ENCODE results near the gene TRIM71.

Gene TRIM71

GRCh38 chr3:32891365-32891764 is 73.6 kb downstream of the TRIM71 start:
- Histone ChIP-seq H3K9ac (ENCODE audit: low read length) (no peak overlapping the region), H4K20me1 (ENCODE audit: insufficient read depth, low read length) (no peaks in the 10 kb centered on the region), H3K79me2 (ENCODE audit: insufficient read depth, low read length) (no peaks in the 10 kb centered on the region), H3K4me1 (ENCODE audit: insufficient read depth, low read length, severe bottlenecking) (no peaks in the 10 kb centered on the region), H3K9me3 (ENCODE audit: low read length) (no peaks in the 10 kb centered on the region), H3F3A (ENCODE audit: insufficient read depth, low read length) (no peaks in the 10 kb centered on the region), H3K4me3 (ENCODE audit: low read depth, low read length, poor library complexity, severe bottlenecking) (no peak overlapping the region), H3K27me3 (ENCODE audit: insufficient read depth, low read length) (peaks cover 7% of the 10 kb centered on the region; the same call in 1 of the 2 replicates), H3K9me2 (ENCODE audit: low read depth, low read length) (no peaks in the 10 kb centered on the region), H3K36me3 (ENCODE audit: insufficient read depth, low read length) (no peaks in the 10 kb centered on the region), H2AFZ (ENCODE audit: low read length) (no peak overlapping the region), H3K27ac (ENCODE audit: low read depth, low read length, poor library complexity, severe bottlenecking) (no peak overlapping the region), H3K4me2 (ENCODE audit: low read length) (no peak overlapping the region)
- no peak for TF ChIP-seq CTCF (IDR thresholded peaks at IDR 0.05; ENCODE audit: low read length)
- TF ChIP-seq EZH2 (IDR thresholded peaks at IDR 0.05; ENCODE audit: borderline replicate concordance, low read length) = no peak

- Histone ChIP-seq H3K79me2 (ENCODE audit: insufficient read depth, low read length) (no peaks in the 10 kb centered on the region), H3K27me3 (ENCODE audit: insufficient read depth, low read length) (peaks cover 7% of the 10 kb centered on the region; the same call in 1 of the 2 replicates), H3F3A (ENCODE audit: insufficient read depth, low read length) (no peaks in the 10 kb centered on the region), H3K27ac (ENCODE audit: low read depth, low read length, poor library complexity, severe bottlenecking) (no peak overlapping the region), H4K20me1 (ENCODE audit: insufficient read depth, low read length) (no peaks in the 10 kb centered on the region), H3K9ac (ENCODE audit: low read length) (no peak overlapping the region), H3K4me3 (ENCODE audit: low read depth, low read length, poor library complexity, severe bottlenecking) (no peak overlapping the region), H3K9me2 (ENCODE audit: low read depth, low read length) (no peaks in the 10 kb centered on the region), H3K9me3 (ENCODE audit: low read length) (no peaks in the 10 kb centered on the region), H3K4me2 (ENCODE audit: low read length) (no peak overlapping the region), H3K4me1 (ENCODE audit: insufficient read depth, low read length, severe bottlenecking) (no peaks in the 10 kb centered on the region), H3K36me3 (ENCODE audit: insufficient read depth, low read length) (no peaks in the 10 kb centered on the region), H2AFZ (ENCODE audit: low read length) (no peak overlapping the region)
- no peak for TF ChIP-seq CTCF (IDR thresholded peaks at IDR 0.05; ENCODE audit: low read length)
- TF ChIP-seq EZH2 (IDR thresholded peaks at IDR 0.05; ENCODE audit: borderline replicate concordance, low read length) = no peak
These were observed 75.1 kb downstream of the TRIM71 start for GRCh38 chr3:32892625-32893598.

- peaks cover 8% of the 10 kb centered on the region; the same call in 1 of the 2 replicates for H3K27me3 ChIP-seq (ENCODE audit: insufficient read depth, low read length)
- no peak for TF ChIP-seq EZH2 (IDR thresholded peaks at IDR 0.05; ENCODE audit: borderline replicate concordance, low read length)
- TF ChIP-seq CTCF (IDR thresholded peaks at IDR 0.05; ENCODE audit: low read length) = no peak
These were observed 77.2 kb downstream of the TRIM71 start for GRCh38 chr3:32894977-32895376.

More at GRCh38 chr3:32894977-32895376, 77.2 kb downstream of the TRIM71 start:
- no peak overlapping the region for H3K4me3 ChIP-seq (ENCODE audit: low read depth, low read length, poor library complexity, severe bottlenecking)
- H4K20me1 ChIP-seq (ENCODE audit: insufficient read depth, low read length) = no peaks in the 10 kb centered on the region
- H3K9me2 ChIP-seq (ENCODE audit: low read depth, low read length) = no peaks in the 10 kb centered on the region
- no peaks in the 10 kb centered on the region for H3K9me3 ChIP-seq (ENCODE audit: low read length)
- H3K9ac ChIP-seq (ENCODE audit: low read length) = no peak overlapping the region
- no peaks in the 10 kb centered on the region for H3K4me1 ChIP-seq (ENCODE audit: insufficient read depth, low read length, severe bottlenecking)
- H3F3A ChIP-seq (ENCODE audit: insufficient read depth, low read length) = no peaks in the 10 kb centered on the region
- H3K27ac ChIP-seq (ENCODE audit: low read depth, low read length, poor library complexity, severe bottlenecking) = no peak overlapping the region
- H3K36me3 ChIP-seq (ENCODE audit: insufficient read depth, low read length) = no peaks in the 10 kb centered on the region
- H2AFZ ChIP-seq (ENCODE audit: low read length) = no peak overlapping the region
- H3K79me2 ChIP-seq (ENCODE audit: insufficient read depth, low read length) = no peaks in the 10 kb centered on the region
- no peak overlapping the region for H3K4me2 ChIP-seq (ENCODE audit: low read length)
